Duodenal mucosa (tissue), 2 donors: ENCODE data around the gene SEZ6L.

Source experiments
- H3K27ac ChIP-seq: one replicate; pipeline ENCODE4 v1.7.0; 2013; ENCODE audit warnings: low read depth, low read length
- H3K27me3 ChIP-seq, 2 donors: one replicate each; pipeline ENCODE4 v1.7.0; 2013; ENCODE audit warnings: low read length in 2 of 2, control low read depth in 1 of 2; ENCODE audit not compliant: insufficient read depth in 2 of 2, control insufficient read depth in 1 of 2
- H3K36me3 ChIP-seq, 2 donors: one replicate each; pipeline ENCODE4 v1.7.0; 2013; ENCODE audit warnings: low read length in 2 of 2, control low read depth in 1 of 2; ENCODE audit not compliant: insufficient read depth in 2 of 2, control insufficient read depth in 1 of 2
- H3K4me1 ChIP-seq, 2 donors: one replicate each; pipeline ENCODE4 v1.7.0; 2013; ENCODE audit warnings: low read length in 2 of 2, control low read depth in 1 of 2; ENCODE audit not compliant: insufficient read depth in 2 of 2, control insufficient read depth in 1 of 2
- H3K4me3 ChIP-seq, 2 donors: one replicate each; pipeline ENCODE4 v1.7.0; 2013; ENCODE audit warnings: low read length in 2 of 2, low read depth in 1 of 2
- H3K9ac ChIP-seq, 2 donors: one replicate each; pipeline ENCODE4 v1.7.0; 2013; ENCODE audit warnings: low read length in 2 of 2, low read depth in 1 of 2
- H3K9me3 ChIP-seq, 2 donors: one replicate each; pipeline ENCODE4 v1.7.0; 2013; ENCODE audit warnings: low read length in 2 of 2, control low read depth in 1 of 2; ENCODE audit not compliant: control insufficient read depth in 1 of 2

The SEZ6L gene

DNA sequence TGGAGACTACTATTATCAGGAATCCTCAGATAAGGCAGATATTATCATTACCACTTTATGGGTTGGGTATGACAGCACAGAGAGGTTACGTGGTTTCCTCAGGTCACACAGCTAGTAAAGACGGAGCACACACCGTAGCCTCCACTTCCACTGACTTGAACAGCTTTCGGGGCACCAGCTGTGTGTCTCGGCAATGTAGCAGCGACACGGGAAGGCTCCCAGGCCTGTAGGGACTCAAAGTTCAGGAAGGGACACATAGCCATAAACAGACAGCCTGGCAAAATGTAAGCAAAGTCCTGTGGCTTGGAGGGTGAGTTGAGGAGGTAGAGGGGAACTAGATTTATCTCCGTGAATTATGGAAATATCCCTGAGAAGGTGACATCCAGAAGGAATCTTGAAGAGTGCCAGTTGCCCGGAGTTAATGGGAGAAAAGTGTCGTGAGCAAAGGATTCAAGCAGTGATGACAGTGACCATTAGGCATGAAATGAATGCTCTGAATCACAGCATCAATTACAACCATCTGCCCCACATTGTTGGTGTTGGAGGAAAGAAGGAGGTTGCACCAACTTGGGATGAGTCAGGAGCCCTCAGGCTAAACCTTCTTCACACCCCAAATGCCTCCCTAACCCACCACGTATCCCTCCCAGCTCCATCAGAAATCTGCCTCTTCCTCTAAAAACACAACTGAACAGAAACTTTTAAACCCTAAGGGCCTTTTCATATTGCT is 153.1 kb downstream of the SEZ6L start:
- Histone ChIP-seq H3K27me3 (peaks cover 4 to 19% of the 10 kb centered on the region in 2 donors), H3K4me1 (no peaks in the 10 kb centered on the region), H3K9ac (no peak overlapping the region), H3K27ac (no peak overlapping the region), H3K9me3 (no peaks in the 10 kb centered on the region), H3K4me3 (no peak overlapping the region), H3K36me3 (no peaks in the 10 kb centered on the region)

DNA sequence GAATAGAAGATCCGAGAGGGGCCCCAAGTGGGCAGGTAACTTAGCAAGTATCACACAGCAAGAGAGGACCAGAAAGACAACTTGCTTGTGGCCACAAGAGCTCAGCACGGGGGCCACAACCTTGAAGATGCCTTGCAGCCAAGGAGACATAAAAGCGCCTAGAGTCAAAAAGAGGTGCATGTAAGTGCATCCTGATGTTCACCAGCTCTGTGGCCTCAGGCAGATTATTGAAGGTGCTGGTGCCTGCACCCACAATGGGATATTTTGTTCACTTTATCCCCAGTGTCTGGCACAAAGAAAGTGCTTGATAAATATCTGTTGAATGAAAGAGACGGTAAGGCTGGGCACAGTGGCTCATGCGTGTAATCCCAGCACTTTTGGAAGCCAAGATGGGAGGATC is 153.8 kb downstream of the SEZ6L start:
- no peaks in the 10 kb centered on the region for H3K4me1 ChIP-seq
- no peak overlapping the region for H3K4me3 ChIP-seq
- no peaks in the 10 kb centered on the region for H3K9me3 ChIP-seq
- no peak overlapping the region for H3K9ac ChIP-seq
- no peak overlapping the region for H3K27ac ChIP-seq
- H3K36me3 ChIP-seq = no peaks in the 10 kb centered on the region
- H3K27me3 ChIP-seq = peaks cover 4 to 21% of the 10 kb centered on the region in 2 donors

DNA sequence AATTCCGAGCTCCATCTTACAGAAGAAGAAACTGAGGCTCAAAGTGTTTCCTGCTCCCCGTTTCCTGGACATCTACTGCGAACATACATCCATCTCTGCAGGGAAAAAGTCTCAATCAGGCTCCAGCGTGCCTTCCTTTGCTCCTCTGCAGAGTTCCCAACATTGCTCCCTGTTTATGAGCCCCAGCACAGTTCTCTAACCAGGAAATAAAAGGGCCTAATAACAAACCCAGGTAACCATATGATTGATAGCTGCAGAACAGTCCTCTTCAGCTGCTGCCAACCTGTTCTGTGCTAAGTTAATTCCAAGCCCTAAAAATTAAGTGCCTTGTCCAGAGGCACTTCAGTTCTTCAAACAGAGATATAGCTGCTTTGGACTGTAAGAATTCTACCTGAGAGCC is 154.9 kb downstream of the SEZ6L start:
- H3K36me3 ChIP-seq = no peaks in the 10 kb centered on the region
- no peak overlapping the region for H3K9ac ChIP-seq
- H3K4me1 ChIP-seq = no peaks in the 10 kb centered on the region
- no peak overlapping the region for H3K27ac ChIP-seq
- peaks cover 4 to 21% of the 10 kb centered on the region in 2 donors for H3K27me3 ChIP-seq
- H3K4me3 ChIP-seq = no peak overlapping the region
- no peaks in the 10 kb centered on the region for H3K9me3 ChIP-seq

DNA sequence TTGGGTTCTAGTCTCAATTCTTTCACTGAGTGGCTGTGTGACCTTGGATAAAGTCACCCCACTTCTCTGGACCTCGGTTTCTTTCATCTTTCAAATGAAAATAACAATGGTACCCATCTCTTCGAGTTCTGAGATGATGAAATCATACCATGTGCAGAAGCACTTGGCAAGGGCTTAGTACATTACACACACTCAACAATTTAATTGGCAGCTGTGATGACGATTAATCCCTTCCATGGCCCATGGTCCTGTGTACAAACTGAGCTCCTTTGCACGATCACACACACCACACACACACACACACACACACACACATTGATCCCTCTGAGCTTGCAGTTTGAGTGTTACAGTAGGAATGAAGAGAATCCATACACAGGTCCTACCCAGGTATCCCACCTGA is 156.4 kb downstream of the SEZ6L start:
- no peak overlapping the region for H3K9ac ChIP-seq
- no peaks in the 10 kb centered on the region for H3K36me3 ChIP-seq
- H3K9me3 ChIP-seq = no peaks in the 10 kb centered on the region
- H3K4me3 ChIP-seq = no peak overlapping the region
- no peaks in the 10 kb centered on the region for H3K4me1 ChIP-seq
- no peak overlapping the region for H3K27ac ChIP-seq
- peaks cover 4 to 18% of the 10 kb centered on the region in 2 donors for H3K27me3 ChIP-seq

DNA sequence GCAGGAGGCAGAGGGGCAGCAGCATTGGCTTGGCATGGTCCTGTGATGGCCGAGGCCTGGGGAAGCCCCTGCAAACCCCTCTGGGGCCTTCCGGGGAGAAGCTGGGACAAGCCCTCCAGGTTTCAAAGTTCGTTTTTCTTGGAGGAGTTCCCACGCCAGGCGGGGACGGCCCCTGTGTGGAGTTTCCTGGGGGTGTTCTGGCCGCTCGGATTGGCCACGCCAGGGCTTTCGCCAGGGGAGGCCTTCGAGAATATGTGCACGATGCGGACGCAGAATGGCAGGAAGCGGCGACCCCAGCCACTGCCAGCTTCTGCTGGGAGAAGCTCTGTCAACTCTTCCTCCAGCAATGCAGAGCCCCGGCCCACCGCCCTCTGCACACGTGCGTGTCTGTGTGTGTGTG is 157.5 kb downstream of the SEZ6L start:
- Histone ChIP-seq H3K4me1 (no peaks in the 10 kb centered on the region), H3K9ac (no peak overlapping the region), H3K27me3 (peaks cover 4 to 14% of the 10 kb centered on the region in 2 donors), H3K27ac (no peak overlapping the region), H3K36me3 (no peaks in the 10 kb centered on the region), H3K4me3 (no peak overlapping the region), H3K9me3 (no peaks in the 10 kb centered on the region)

DNA sequence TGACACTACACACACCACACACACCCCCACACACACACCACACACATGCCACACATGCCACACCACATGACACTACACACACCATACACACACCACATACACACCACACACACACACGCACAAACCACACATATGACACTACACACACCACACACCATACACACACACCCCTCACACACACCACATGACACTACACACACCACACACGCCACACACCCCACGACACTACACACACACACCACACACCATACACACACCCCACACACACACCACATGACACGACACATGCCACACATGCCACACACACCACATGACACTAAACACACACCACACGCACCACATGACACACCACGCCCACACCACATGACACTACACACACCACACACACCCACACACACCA is 158.0 kb downstream of the SEZ6L start:
- Histone ChIP-seq H3K4me3 (no peak overlapping the region), H3K9ac (no peak overlapping the region), H3K4me1 (no peaks in the 10 kb centered on the region), H3K27me3 (peaks cover 4 to 10% of the 10 kb centered on the region in 2 donors), H3K9me3 (no peaks in the 10 kb centered on the region), H3K36me3 (no peaks in the 10 kb centered on the region), H3K27ac (no peak overlapping the region)

DNA sequence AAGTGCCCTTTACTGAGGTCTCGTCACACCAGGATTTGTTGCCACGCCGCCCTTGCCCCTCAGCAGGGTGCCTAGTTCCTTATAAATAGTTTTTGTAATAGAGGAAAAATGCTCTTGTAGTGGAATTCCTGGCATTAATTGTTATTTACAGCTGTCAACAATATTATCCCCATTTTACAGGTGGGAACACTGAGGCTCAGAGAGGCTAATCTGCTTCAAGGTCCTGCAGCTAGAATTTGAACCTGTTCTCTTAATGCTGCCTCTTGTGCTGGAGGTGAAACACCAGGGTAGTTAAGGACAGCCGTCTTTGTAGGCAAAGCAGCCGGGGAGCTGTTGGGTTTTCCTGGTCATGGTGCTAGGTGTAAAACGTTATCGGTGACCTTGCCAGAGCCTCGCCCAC is 159.0 kb downstream of the SEZ6L start:
- Histone ChIP-seq H3K9me3 (no peaks in the 10 kb centered on the region), H3K27ac (no peak overlapping the region), H3K4me1 (no peaks in the 10 kb centered on the region), H3K4me3 (no peak overlapping the region), H3K9ac (no peak overlapping the region), H3K36me3 (no peaks in the 10 kb centered on the region), H3K27me3 (peaks cover 4 to 10% of the 10 kb centered on the region in 2 donors)

DNA sequence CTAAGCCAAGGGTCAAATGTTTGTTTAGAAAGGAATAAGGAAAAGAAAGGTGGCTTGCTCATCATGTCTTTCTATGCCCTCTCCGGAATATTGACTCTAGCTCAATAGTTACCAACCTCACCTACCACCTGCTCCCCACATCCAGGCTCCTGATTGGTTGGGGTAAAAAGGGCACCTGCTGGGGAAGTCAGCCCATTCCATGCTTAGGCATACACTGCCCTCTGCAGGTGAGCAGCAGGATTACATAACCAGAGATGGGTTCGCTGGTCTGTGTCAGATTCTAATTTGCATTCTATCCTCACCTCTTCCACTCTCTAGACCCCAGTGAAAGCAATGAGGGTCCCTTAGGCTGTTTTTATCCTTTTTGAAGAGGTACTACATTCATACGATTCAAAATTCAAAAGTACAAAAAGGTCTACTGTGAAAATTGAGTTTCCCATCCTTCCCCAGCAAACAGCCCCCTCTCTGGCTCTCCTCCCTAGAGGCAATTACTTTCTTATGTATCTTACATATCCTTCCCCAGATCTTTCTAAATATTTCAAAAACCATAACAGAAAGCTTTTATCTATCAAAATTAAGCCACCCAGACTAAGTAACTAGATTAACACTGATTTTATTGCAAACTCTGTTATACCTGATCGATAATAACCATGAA is 161.8 kb downstream of the SEZ6L start:
- H3K4me3 ChIP-seq = no peak overlapping the region
- no peak overlapping the region for H3K9ac ChIP-seq
- H3K27me3 ChIP-seq = peaks cover 2 to 6% of the 10 kb centered on the region in 2 donors
- no peaks in the 10 kb centered on the region for H3K4me1 ChIP-seq
- H3K36me3 ChIP-seq = no peaks in the 10 kb centered on the region
- no peaks in the 10 kb centered on the region for H3K9me3 ChIP-seq
- no peak overlapping the region for H3K27ac ChIP-seq

DNA sequence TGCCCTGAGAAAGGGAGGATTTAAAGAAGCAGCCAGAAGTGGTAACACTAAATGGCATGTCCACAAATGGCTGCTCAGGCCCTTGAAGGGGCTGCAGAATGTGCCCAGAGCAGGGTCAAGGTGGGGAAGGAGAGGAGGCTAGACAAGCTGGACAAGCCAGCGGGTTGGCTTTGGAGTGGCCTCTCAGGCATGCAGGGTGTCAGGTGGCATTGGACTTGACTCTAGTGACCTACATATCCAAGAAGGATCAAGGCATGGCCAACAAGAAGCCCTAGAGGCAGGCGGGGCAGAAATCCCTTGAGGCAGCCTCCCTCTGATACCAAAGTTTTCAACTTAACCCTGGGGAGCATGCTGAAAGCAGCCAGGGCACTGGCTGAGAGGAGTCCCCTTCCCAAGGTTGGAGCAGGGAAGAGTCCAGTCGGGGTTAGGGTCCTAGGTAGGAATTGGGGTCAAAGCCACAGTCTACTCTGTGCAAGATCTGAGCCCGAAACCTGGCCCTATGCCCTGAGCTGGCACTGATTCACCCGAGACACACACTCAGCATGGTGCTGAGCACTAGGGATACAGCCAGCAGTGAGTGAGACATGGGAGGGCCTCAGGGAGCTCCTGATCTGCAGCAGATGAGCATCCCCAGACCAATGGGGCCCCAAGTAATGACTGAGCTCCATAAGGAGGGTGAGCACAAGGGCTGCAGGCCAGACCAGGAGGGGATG is 164.0 kb downstream of the SEZ6L start:
- Histone ChIP-seq H3K9me3 (no peaks in the 10 kb centered on the region), H3K9ac (no peak overlapping the region), H3K27me3 (peaks cover 0 to 3% of the 10 kb centered on the region in 2 donors), H3K36me3 (no peaks in the 10 kb centered on the region), H3K4me3 (no peak overlapping the region), H3K4me1 (no peaks in the 10 kb centered on the region), H3K27ac (no peak overlapping the region)

DNA sequence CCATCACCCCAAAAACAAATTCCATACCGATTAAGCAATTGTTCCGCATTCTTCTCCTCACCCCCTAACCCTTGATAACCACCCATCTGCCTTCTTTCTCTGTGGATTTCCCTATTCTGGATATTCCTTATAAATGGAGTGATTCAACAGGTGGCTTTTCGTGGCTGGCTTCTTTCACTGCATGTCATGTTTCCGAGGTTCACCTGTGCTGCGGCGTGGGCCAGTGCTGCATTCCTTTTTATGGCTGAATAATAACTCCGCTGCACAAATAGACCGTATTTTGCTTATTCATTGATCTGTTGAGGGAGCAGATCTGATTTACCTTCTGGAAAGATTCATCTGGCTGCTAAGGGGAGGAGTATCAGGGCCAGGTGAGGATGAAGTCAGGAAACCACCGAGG is 165.0 kb downstream of the SEZ6L start:
- no peaks in the 10 kb centered on the region for H3K9me3 ChIP-seq
- peaks cover 0 to 3% of the 10 kb centered on the region in 2 donors for H3K27me3 ChIP-seq
- H3K36me3 ChIP-seq = no peaks in the 10 kb centered on the region
- no peak overlapping the region for H3K27ac ChIP-seq
- H3K4me3 ChIP-seq = no peak overlapping the region
- no peaks in the 10 kb centered on the region for H3K4me1 ChIP-seq
- no peak overlapping the region for H3K9ac ChIP-seq
